ENCODE data around the gene OR6Y1. TPM values are rescaled to one million over a fixed set of nuclear protein-coding genes. Genes with fewer than 3 reads are reported as not detected.

Gene OR6Y1
- total RNA-seq, 1 experiment from 2014 or later, result not detected

GRCh38 chr1:158577561-158577960 lies 23.4 kb upstream of the OR6Y1 start:
- H3K9me3 ChIP-seq (ENCODE audit: control insufficient read depth in 1 of 2, insufficient read depth in 1 of 2, low read depth in 1 of 2, low read length in 2 of 2), result no peaks in the 10 kb centered on the region
- no peak overlapping the region for H3K4me2 ChIP-seq (ENCODE audit: low read length)
- intact Hi-C loops (cut with micrococcal nuclease), result no loop called here
- ATAC-seq, result no peak
- H3K9me2 ChIP-seq (ENCODE audit: insufficient read depth), result no peaks in the 10 kb centered on the region
- H3K27me3 ChIP-seq (ENCODE audit: insufficient read depth, low read length), result no peaks in the 10 kb centered on the region
- TF ChIP-seq POLR2AphosphoS5 (IDR thresholded peaks at IDR 0.05; ENCODE audit: low read depth, low read length) (no peak), RAD21 (IDR thresholded peaks at IDR 0.05; ENCODE audit: low read depth) (no peak)
- no peak overlapping the region for H3K9ac ChIP-seq (ENCODE audit: low read length)
- ChIA-PET CTCF (no interaction called here), RAD21 (ENCODE audit: low non-redundant PET in 1 of 2, low total read pairs in 2 of 2, uncharacterized antibody in 2 of 2, unreplicated experiment in 2 of 2) (no interaction called here), POLR2A (no interaction called here)
- no peaks in the 10 kb centered on the region for H4K20me1 ChIP-seq (ENCODE audit: insufficient read depth)
- BruUV-seq (replicated peaks), result no TSS peak
- no peaks in the 10 kb centered on the region for H3K79me2 ChIP-seq (ENCODE audit: insufficient read depth, low read length)
- H3K36me3 ChIP-seq (ENCODE audit: control insufficient read depth in 1 of 2, insufficient read depth in 2 of 2, low read length in 2 of 2), result no peaks in the 10 kb centered on the region
- H3K4me1 ChIP-seq (ENCODE audit: control insufficient read depth in 1 of 2, insufficient read depth in 2 of 2, low read length in 2 of 2), result no peaks in the 10 kb centered on the region
- no peak overlapping the region for H3K27ac ChIP-seq (ENCODE audit: low read depth, low read length)
- no peak overlapping the region for H2AFZ ChIP-seq (ENCODE audit: low read depth, low read length, poor library complexity, severe bottlenecking)
- DNase-seq (ENCODE audit: low read depth, low spot score), result no peak
- no peak overlapping the region for H3K4me3 ChIP-seq (replicated peaks in 1 of 2; ENCODE audit: low read depth in 1 of 2, low read length in 2 of 2)

- BruUV-seq (replicated peaks), result no TSS peak
- TF ChIP-seq EZH2 (IDR thresholded peaks at IDR 0.05), result no peak
- no peak for TF ChIP-seq EZH2phosphoT487 (IDR thresholded peaks at IDR 0.05; ENCODE audit: borderline replicate concordance)
- TF ChIP-seq CTCF (IDR thresholded peaks at IDR 0.05 in 2 of 3, conservative IDR thresholded peaks at IDR 0.05 in 1 of 3; ENCODE audit: borderline replicate concordance in 1 of 3, insufficient read depth in 1 of 3, low read depth in 2 of 3, low read length in 2 of 3), result no peak
- TF ChIP-seq SIN3A (IDR thresholded peaks at IDR 0.05; ENCODE audit: low read depth), result no peak
- no peak for TF ChIP-seq FOSL1 (IDR thresholded peaks at IDR 0.05; ENCODE audit: low read depth)
- no peak for TF ChIP-seq YY1 (IDR thresholded peaks at IDR 0.05; ENCODE audit: extremely low read depth, insufficient replicate concordance, low read depth, low read length)
- TF ChIP-seq ZFX (IDR thresholded peaks at IDR 0.05), result no peak
- no peak for TF ChIP-seq RAD21 (IDR thresholded peaks at IDR 0.05; ENCODE audit: low read depth)
- TF ChIP-seq TCF7L2 (IDR thresholded peaks at IDR 0.05; ENCODE audit: borderline replicate concordance, extremely low read depth, insufficient read depth, insufficient read length), result no peak
- TF ChIP-seq SRF (IDR thresholded peaks at IDR 0.05; ENCODE audit: low read depth), result no peak
- TF ChIP-seq, protein P1, sequence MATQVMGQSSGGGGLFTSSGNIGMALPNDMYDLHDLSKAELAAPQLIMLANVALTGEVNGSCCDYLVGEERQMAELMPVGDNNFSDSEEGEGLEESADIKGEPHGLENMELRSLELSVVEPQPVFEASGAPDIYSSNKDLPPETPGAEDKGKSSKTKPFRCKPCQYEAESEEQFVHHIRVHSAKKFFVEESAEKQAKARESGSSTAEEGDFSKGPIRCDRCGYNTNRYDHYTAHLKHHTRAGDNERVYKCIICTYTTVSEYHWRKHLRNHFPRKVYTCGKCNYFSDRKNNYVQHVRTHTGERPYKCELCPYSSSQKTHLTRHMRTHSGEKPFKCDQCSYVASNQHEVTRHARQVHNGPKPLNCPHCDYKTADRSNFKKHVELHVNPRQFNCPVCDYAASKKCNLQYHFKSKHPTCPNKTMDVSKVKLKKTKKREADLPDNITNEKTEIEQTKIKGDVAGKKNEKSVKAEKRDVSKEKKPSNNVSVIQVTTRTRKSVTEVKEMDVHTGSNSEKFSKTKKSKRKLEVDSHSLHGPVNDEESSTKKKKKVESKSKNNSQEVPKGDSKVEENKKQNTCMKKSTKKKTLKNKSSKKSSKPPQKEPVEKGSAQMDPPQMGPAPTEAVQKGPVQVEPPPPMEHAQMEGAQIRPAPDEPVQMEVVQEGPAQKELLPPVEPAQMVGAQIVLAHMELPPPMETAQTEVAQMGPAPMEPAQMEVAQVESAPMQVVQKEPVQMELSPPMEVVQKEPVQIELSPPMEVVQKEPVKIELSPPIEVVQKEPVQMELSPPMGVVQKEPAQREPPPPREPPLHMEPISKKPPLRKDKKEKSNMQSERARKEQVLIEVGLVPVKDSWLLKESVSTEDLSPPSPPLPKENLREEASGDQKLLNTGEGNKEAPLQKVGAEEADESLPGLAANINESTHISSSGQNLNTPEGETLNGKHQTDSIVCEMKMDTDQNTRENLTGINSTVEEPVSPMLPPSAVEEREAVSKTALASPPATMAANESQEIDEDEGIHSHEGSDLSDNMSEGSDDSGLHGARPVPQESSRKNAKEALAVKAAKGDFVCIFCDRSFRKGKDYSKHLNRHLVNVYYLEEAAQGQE (IDR thresholded peaks at IDR 0.05; ENCODE audit: low read depth), result no peak
- no peak for TF ChIP-seq POLR2A (IDR thresholded peaks at IDR 0.05; ENCODE audit: borderline replicate concordance, extremely low read depth, insufficient read depth, insufficient read length)
- TF ChIP-seq CBX3 (IDR thresholded peaks at IDR 0.05; ENCODE audit: low read depth), result no peak
- TF ChIP-seq POLR2AphosphoS5 (IDR thresholded peaks at IDR 0.05; ENCODE audit: low read depth, low read length), result no peak
- TF ChIP-seq ZNF274 (IDR thresholded peaks at IDR 0.05; ENCODE audit: low read depth, low read length), result no peak
- no peak for TF ChIP-seq ATF3 (IDR thresholded peaks at IDR 0.05)
- no peak for TF ChIP-seq SP1 (IDR thresholded peaks at IDR 0.05; ENCODE audit: low read depth)
- TF ChIP-seq CEBPB (IDR thresholded peaks at IDR 0.05; ENCODE audit: low read depth), result no peak
Observed at GRCh38 chr1:158572226-158572625, 18.0 kb upstream of the OR6Y1 start.

More at GRCh38 chr1:158572226-158572625, 18.0 kb upstream of the OR6Y1 start:
- H4K20me1 ChIP-seq (ENCODE audit: insufficient read depth), result no peaks in the 10 kb centered on the region
- H3K4me1 ChIP-seq (ENCODE audit: control insufficient read depth in 1 of 2, insufficient read depth in 2 of 2, low read length in 2 of 2), result no peaks in the 10 kb centered on the region
- H3K27ac ChIP-seq (ENCODE audit: low read depth, low read length), result no peak overlapping the region
- no peak for ATAC-seq
- no peaks in the 10 kb centered on the region for H3K79me2 ChIP-seq (ENCODE audit: insufficient read depth, low read length)
- no peak overlapping the region for H3K4me3 ChIP-seq (replicated peaks in 1 of 2; ENCODE audit: low read depth in 1 of 2, low read length in 2 of 2)
- no peak overlapping the region for H3K9ac ChIP-seq (ENCODE audit: low read length)
- no peaks in the 10 kb centered on the region for H3K27me3 ChIP-seq (ENCODE audit: insufficient read depth, low read length)
- H3K4me2 ChIP-seq (ENCODE audit: low read length), result no peak overlapping the region
- no peaks in the 10 kb centered on the region for H3K9me3 ChIP-seq (ENCODE audit: control insufficient read depth in 1 of 2, insufficient read depth in 1 of 2, low read depth in 1 of 2, low read length in 2 of 2)
- CTCF ChIA-PET, result no interaction called here
- no peaks in the 10 kb centered on the region for H3K9me2 ChIP-seq (ENCODE audit: insufficient read depth)
- intact Hi-C loops (cut with micrococcal nuclease), result no loop called here
- DNase-seq (ENCODE audit: low read depth, low spot score), result no peak
- no peak overlapping the region for H2AFZ ChIP-seq (ENCODE audit: low read depth, low read length, poor library complexity, severe bottlenecking)
- RAD21 ChIA-PET (ENCODE audit: low non-redundant PET in 1 of 2, low total read pairs in 2 of 2, uncharacterized antibody in 2 of 2, unreplicated experiment in 2 of 2), result no interaction called here
- POLR2A ChIA-PET, result no interaction called here
- no peaks in the 10 kb centered on the region for H3K36me3 ChIP-seq (ENCODE audit: control insufficient read depth in 1 of 2, insufficient read depth in 2 of 2, low read length in 2 of 2)

All from HCT116 (cell line).